ENCODE results near the gene DNA2. TPM values are rescaled to one million over a fixed set of nuclear protein-coding genes. Genes with fewer than 3 reads are reported as not detected.

The DNA2 gene
- total RNA-seq: 1.5 and 9.9 TPM in 2 replicates

GRCh38 chr10:68471586-68472408 lies at the start of gene DNA2:
Gene DNA2 (minus strand): TSS chr10:68471973. CDS start chr10:68471864, 109 bp downstream.

GRCh38 chr10:68406815-68407548 lies 64.8 kb downstream of the DNA2 start, which contains the start of gene RUFY2:
Gene RUFY2 (minus strand): TSS chr10:68407277. CDS start chr10:68407189, 88 bp downstream.

Other genes starting within 250 kb of the DNA2 start
- gene ATOH7, start 239.9 kb downstream of the DNA2 start, total RNA-seq: 0.13 and 0.16 TPM in 2 replicates
- 15.6 and 20.4 TPM in 2 replicates for gene HNRNPH3, start 139.9 kb downstream of the DNA2 start, total RNA-seq
- 1.8 and 7.6 TPM in 2 replicates for gene PBLD, start 139.0 kb downstream of the DNA2 start, total RNA-seq
- gene RUFY2, start 64.7 kb downstream of the DNA2 start, total RNA-seq: 5.5 and 6.2 TPM in 2 replicates
- 8.3 and 10.9 TPM in 2 replicates for gene SLC25A16, start 55.5 kb upstream of the DNA2 start, total RNA-seq
- gene TET1, start 88.4 kb upstream of the DNA2 start, total RNA-seq: 1.3 and 2.5 TPM in 2 replicates
- 39.6 and 39.8 TPM in 2 replicates for gene CCAR1, start 249.3 kb upstream of the DNA2 start, total RNA-seq

Measured in mesangial cell (primary cell).